Measurements from ENCODE around the gene ZNF311.

- TF ChIP-seq MYC (IDR thresholded peaks at IDR 0.05; ENCODE audit: borderline replicate concordance, low read length) (no peak), MAFK (IDR thresholded peaks at IDR 0.05; ENCODE audit: partially characterized antibody) (no peak), CTCF (IDR thresholded peaks at IDR 0.05) (no peak), HOXB5 (CRISPR knock-in tag; IDR thresholded peaks at IDR 0.05) (no peak)
- TF ChIP-seq, protein P1, sequence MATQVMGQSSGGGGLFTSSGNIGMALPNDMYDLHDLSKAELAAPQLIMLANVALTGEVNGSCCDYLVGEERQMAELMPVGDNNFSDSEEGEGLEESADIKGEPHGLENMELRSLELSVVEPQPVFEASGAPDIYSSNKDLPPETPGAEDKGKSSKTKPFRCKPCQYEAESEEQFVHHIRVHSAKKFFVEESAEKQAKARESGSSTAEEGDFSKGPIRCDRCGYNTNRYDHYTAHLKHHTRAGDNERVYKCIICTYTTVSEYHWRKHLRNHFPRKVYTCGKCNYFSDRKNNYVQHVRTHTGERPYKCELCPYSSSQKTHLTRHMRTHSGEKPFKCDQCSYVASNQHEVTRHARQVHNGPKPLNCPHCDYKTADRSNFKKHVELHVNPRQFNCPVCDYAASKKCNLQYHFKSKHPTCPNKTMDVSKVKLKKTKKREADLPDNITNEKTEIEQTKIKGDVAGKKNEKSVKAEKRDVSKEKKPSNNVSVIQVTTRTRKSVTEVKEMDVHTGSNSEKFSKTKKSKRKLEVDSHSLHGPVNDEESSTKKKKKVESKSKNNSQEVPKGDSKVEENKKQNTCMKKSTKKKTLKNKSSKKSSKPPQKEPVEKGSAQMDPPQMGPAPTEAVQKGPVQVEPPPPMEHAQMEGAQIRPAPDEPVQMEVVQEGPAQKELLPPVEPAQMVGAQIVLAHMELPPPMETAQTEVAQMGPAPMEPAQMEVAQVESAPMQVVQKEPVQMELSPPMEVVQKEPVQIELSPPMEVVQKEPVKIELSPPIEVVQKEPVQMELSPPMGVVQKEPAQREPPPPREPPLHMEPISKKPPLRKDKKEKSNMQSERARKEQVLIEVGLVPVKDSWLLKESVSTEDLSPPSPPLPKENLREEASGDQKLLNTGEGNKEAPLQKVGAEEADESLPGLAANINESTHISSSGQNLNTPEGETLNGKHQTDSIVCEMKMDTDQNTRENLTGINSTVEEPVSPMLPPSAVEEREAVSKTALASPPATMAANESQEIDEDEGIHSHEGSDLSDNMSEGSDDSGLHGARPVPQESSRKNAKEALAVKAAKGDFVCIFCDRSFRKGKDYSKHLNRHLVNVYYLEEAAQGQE (IDR thresholded peaks at IDR 0.05): no peak
These were observed 56.2 kb downstream of the ZNF311 start for GRCh38 chr6:28948782-28949486.
